Left hindlimb (tissue), 1 donor: Measurements from ENCODE around the gene SLC34A3.
"Not testable (repeated sequence)": the region's sequence is repeated elsewhere in the genome, so short reads cannot be mapped to it uniquely, and the experiment has no call there.

Experiments used
- DNase-seq: peaks from one replicate; pipeline ENCODE4 v3.0.0-alpha.2; 2018

The SLC34A3 gene

GRCh38 chr9:137243626-137244485, 13.2 kb downstream of the SLC34A3 start:
- no peak for DNase-seq

GRCh38 chr9:137244486-137245449, 14.1 kb downstream of the SLC34A3 start:
- DNase-seq, result no peak

GRCh38 chr9:137245450-137246421, 15.0 kb downstream of the SLC34A3 start:
- no peak for DNase-seq

- no peak for DNase-seq
These were observed 16.6 kb downstream of the SLC34A3 start for GRCh38 chr9:137247135-137247915.

GRCh38 chr9:137247916-137248175, 17.1 kb downstream of the SLC34A3 start:
- DNase-seq, result no peak

- DNase-seq, result no peak
These were observed 19.9 kb downstream of the SLC34A3 start for GRCh38 chr9:137250329-137251193.

- no peak for DNase-seq
These were observed 20.4 kb downstream of the SLC34A3 start, which contains the start of gene STPG3 for GRCh38 chr9:137251194-137251461. STPG3 (plus strand) TSS chr9:137251286; CDS start chr9:137251287, 1 bp downstream.

- DNase-seq, result no peak
These were observed 21.0 kb downstream of the SLC34A3 start for GRCh38 chr9:137251490-137252268.

- no peak for DNase-seq
These were observed 22.1 kb downstream of the SLC34A3 start for GRCh38 chr9:137252555-137253506.

- no peak for DNase-seq
These were observed 23.3 kb downstream of the SLC34A3 start for GRCh38 chr9:137253717-137254623.

- peak; percentile 94 for DNase-seq
These were observed 24.1 kb downstream of the SLC34A3 start, which contains the start of gene NELFB for GRCh38 chr9:137254624-137255447. NELFB (plus strand) TSS chr9:137255327.

- no peak for DNase-seq
These were observed 24.9 kb downstream of the SLC34A3 start for GRCh38 chr9:137255448-137256114.

GRCh38 chr9:137256362-137256761, 25.7 kb downstream of the SLC34A3 start:
- no peak for DNase-seq

GRCh38 chr9:137256856-137257255, 26.2 kb downstream of the SLC34A3 start:
- DNase-seq, result no peak

- not testable (repeated sequence) for DNase-seq
These were observed 31.6 kb downstream of the SLC34A3 start for GRCh38 chr9:137262173-137262908.
